Epithelial cell of alveolus of lung (primary cell): ENCODE measurements around the gene OGDHL. TPM values are rescaled to one million over a fixed set of nuclear protein-coding genes. Genes with fewer than 3 reads are reported as not detected.

Source experiments
- total RNA-seq: library from RNA; depleted of rRNA; stranded (reverse); fragments of >200 nt; gene quantifications from 2 replicates; pipeline ENCODE4 v1.2.1, GENCODE V29; 2015

The OGDHL gene
- total RNA-seq, result 0.13 and 1.0 TPM in 2 replicates

DNA sequence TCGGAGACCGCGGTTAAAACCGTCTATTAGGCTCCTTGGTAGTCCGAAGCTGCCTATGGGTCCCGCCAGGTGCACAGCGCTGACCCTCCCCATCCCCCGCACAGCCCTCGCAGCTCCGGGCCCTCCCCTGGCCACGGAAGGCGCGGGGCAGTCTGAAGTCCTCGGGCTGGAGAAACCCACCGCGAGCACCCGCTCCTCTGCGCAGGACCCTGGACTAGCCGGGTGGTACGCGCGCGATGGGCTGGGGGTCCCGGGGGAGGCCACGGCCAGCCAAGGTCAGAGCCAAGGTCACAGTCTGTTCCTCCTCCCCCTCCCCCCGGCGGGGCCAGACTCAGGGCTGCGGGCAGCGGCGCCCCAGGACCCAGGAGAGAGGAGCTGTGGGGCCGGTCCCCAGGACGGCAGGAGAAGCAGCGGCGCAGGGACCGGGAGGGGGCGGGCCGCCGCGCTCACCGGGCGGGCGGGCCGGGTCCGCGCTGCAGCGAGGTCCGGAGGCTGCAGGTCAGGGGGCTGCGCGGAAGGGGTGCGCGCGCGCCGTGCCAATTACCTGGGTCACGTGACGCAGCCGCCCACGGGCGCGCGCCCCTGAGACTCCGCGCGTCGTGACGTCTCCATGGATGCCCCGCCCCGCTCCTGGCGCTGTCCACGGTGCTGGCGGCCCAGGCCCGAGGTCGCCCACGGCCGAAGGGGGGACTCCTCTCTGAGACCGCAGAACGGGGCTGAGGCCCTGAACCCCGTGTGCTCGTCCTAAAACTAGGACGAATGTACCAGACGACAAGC is at the start of gene OGDHL:
Gene OGDHL (minus strand): TSS at position 535 of the 777 bp plus-strand sequence. CDS start 3,731 bp downstream, outside the sequence.

Other genes starting within 250 kb of the OGDHL start
- 4.9 and 7.3 TPM in 2 replicates for gene ERCC6, start 223.2 kb downstream of the OGDHL start, total RNA-seq
- gene SLC18A3, start 152.0 kb downstream of the OGDHL start, total RNA-seq, result not detected in 2 replicates
- gene CHAT, start 148.3 kb downstream of the OGDHL start, total RNA-seq, result not detected in 2 replicates
- gene C10orf53, start 82.7 kb downstream of the OGDHL start, total RNA-seq, result not detected in 2 replicates
- gene PARG, start 179.7 kb upstream of the OGDHL start, total RNA-seq, result 14.5 and 20.1 TPM in 2 replicates
- gene TIMM23B, start 179.7 kb upstream of the OGDHL start, total RNA-seq, result 8.5 and 12.3 TPM in 2 replicates
- 1.6 and 3.7 TPM in 2 replicates for gene AGAP6, start 226.1 kb upstream of the OGDHL start, total RNA-seq